GM21381 (cell line): ENCODE results near the gene MLLT3.
A peak's percentile ranks its signal among the peaks of the same experiment; 100 is the strongest.

Experiments used
- ATAC-seq: cut with Tn5 transposase; IDR thresholded peaks from one replicate; pipeline ENCODE4 v1.9.1; 2021; ENCODE audit warnings: mild to moderate bottlenecking, moderate library complexity; ENCODE audit not compliant: unreplicated experiment

Gene MLLT3

GRCh38 chr9:20630241-20630943, 8.1 kb upstream of the MLLT3 start:
- ATAC-seq, result no peak

- no peak for ATAC-seq
Measured at GRCh38 chr9:20625003-20625349, 2.7 kb upstream of the MLLT3 start.

- ATAC-seq, result no peak
Measured at GRCh38 chr9:20624201-20625002, 2.1 kb upstream of the MLLT3 start.

GRCh38 chr9:20623748-20624124, 1.4 kb upstream of the MLLT3 start:
- no peak for ATAC-seq

- peak; percentile 15 for ATAC-seq
Measured at GRCh38 chr9:20623021-20623747, 885 bp upstream of the MLLT3 start.

- peak; percentile 3 for ATAC-seq
Measured at GRCh38 chr9:20621471-20622329, 599 bp downstream of the MLLT3 start.

- no peak for ATAC-seq
Measured at GRCh38 chr9:20620650-20621470, 1.4 kb downstream of the MLLT3 start.

GRCh38 chr9:20619487-20620200, 2.7 kb downstream of the MLLT3 start:
- ATAC-seq, result no peak

- ATAC-seq, result no peak
Measured at GRCh38 chr9:20618361-20618802, 3.9 kb downstream of the MLLT3 start.

GRCh38 chr9:20616808-20617207, 5.5 kb downstream of the MLLT3 start:
- no peak for ATAC-seq

GRCh38 chr9:20614602-20615216, 7.6 kb downstream of the MLLT3 start:
- ATAC-seq, result no peak

- ATAC-seq, result no peak
Measured at GRCh38 chr9:20611691-20612287, 10.5 kb downstream of the MLLT3 start.

- ATAC-seq, result no peak
Measured at GRCh38 chr9:20610591-20610990, 11.7 kb downstream of the MLLT3 start.

- ATAC-seq, result no peak
Measured at GRCh38 chr9:20608582-20608981, 13.7 kb downstream of the MLLT3 start.

- ATAC-seq, result no peak
Measured at GRCh38 chr9:20606652-20607051, 15.6 kb downstream of the MLLT3 start.

- peak; percentile 84 for ATAC-seq
Measured at GRCh38 chr9:20604562-20604961, 17.7 kb downstream of the MLLT3 start.

GRCh38 chr9:20603524-20604268, 18.6 kb downstream of the MLLT3 start:
- no peak for ATAC-seq

- no peak for ATAC-seq
Measured at GRCh38 chr9:20601292-20601691, 21.0 kb downstream of the MLLT3 start.
